Astrocyte (in vitro differentiated cells and primary cell): ENCODE results near the gene RALBP1.

ENCODE experiments used
- CTCF ChIP-seq: IDR thresholded peaks from 2 replicates; pipeline ENCODE4 v1.5.1; 2011; ENCODE audit warnings: low read depth, mild to moderate bottlenecking, inconsistent platforms, low read length, moderate library complexity; ENCODE audit not compliant: insufficient read depth
- EZH2 ChIP-seq: IDR thresholded peaks from 2 replicates; pipeline ENCODE4 v1.6.1; 2012; ENCODE audit warnings: mild to moderate bottlenecking, low read length, inconsistent platforms; ENCODE audit not compliant: insufficient read depth

- TF ChIP-seq CTCF (no peak), EZH2 (no peak)
Observed at GRCh38 chr18:9453283-9453682, 22.0 kb upstream of the RALBP1 start.
